ENCODE measurements around the gene MAFB. TPM values are rescaled to one million over a fixed set of nuclear protein-coding genes. Genes with fewer than 3 reads are reported as not detected.

The MAFB gene
- total RNA-seq, 2 experiments from 2014 or later: not detected

DNA sequence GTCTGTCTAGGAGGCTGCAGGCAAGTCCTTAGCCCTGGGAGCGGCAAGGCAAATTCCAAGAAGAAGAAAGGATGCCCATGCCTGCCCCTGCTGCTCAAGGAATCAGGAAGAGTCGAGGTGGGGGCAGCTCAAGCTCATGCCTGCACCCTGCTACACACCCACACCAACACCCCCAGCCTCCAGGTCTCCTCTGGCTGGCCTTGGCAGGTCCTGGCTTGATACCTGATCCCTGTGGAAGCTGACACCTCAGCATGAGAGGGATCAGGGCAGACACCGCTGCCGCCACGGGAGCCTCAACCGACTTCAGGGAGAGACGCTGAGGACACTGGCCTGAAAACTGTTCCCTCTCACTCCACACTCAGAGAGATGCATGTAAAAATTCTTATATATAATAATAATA is 35.5 kb upstream of the MAFB start:
- POLR2A ChIA-PET: interaction anchor here (0.5 to 1.4 kb wide), 2 partner anchors 10 to 18 kb away, joined by 3 to 4 read pairs; no protein-coding TSS in a partner anchor
- H3K79me2 ChIP-seq (ENCODE audit: insufficient read depth, low read depth, low read length): no peaks in the 10 kb centered on the region
- CTCF ChIA-PET (ENCODE audit: unreplicated experiment): no interaction called here
- intact Hi-C loops (cut with micrococcal nuclease; ENCODE audit: unreplicated experiment): no loop called here
- H4K20me1 ChIP-seq (ENCODE audit: insufficient read depth, low read length): no peaks in the 10 kb centered on the region
- H2AFZ ChIP-seq (ENCODE audit: low read length): no peak overlapping the region
- TF ChIP-seq EZH2phosphoT487 (IDR thresholded peaks at IDR 0.05; ENCODE audit: borderline replicate concordance, low read depth, low read length): no peak
- TF ChIP-seq, protein P1, sequence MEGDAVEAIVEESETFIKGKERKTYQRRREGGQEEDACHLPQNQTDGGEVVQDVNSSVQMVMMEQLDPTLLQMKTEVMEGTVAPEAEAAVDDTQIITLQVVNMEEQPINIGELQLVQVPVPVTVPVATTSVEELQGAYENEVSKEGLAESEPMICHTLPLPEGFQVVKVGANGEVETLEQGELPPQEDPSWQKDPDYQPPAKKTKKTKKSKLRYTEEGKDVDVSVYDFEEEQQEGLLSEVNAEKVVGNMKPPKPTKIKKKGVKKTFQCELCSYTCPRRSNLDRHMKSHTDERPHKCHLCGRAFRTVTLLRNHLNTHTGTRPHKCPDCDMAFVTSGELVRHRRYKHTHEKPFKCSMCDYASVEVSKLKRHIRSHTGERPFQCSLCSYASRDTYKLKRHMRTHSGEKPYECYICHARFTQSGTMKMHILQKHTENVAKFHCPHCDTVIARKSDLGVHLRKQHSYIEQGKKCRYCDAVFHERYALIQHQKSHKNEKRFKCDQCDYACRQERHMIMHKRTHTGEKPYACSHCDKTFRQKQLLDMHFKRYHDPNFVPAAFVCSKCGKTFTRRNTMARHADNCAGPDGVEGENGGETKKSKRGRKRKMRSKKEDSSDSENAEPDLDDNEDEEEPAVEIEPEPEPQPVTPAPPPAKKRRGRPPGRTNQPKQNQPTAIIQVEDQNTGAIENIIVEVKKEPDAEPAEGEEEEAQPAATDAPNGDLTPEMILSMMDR (conservative IDR thresholded peaks at IDR 0.05; ENCODE audit: low read length): no peak
- H3K4me2 ChIP-seq (ENCODE audit: low read length): no peak overlapping the region
- no TSS peak for BruUV-seq (replicated peaks)
- H3K9me2 ChIP-seq (ENCODE audit: insufficient read depth, low read length): no peaks in the 10 kb centered on the region
- no peak for DNase-seq (ENCODE audit: low spot score)
- no peaks in the 10 kb centered on the region for H3K36me3 ChIP-seq (ENCODE audit: insufficient read depth, low read length)
- H3K9me3 ChIP-seq (ENCODE audit: low read length): peaks cover 10% of the 10 kb centered on the region; the same call in 1 of the 2 replicates
- H3K4me1 ChIP-seq (ENCODE audit: insufficient read depth, low read length, poor library complexity, severe bottlenecking): peaks cover 8% of the 10 kb centered on the region
- H3K27ac ChIP-seq (ENCODE audit: low read depth, low read length, poor library complexity, severe bottlenecking): no peak overlapping the region
- no peak overlapping the region for H3K4me3 ChIP-seq (ENCODE audit: low read depth, low read length, poor library complexity, severe bottlenecking)

GRCh38 chr20:40720826-40721225 is 31.8 kb upstream of the MAFB start:
- Histone ChIP-seq H3K9me3 (ENCODE audit: low read length) (no peaks in the 10 kb centered on the region), H3K9me2 (ENCODE audit: insufficient read depth, low read length) (no peaks in the 10 kb centered on the region), H3K4me3 (ENCODE audit: low read depth, low read length, poor library complexity, severe bottlenecking) (no peak overlapping the region), H2AFZ (ENCODE audit: low read length) (no peak overlapping the region; the same call in 1 of the 2 replicates), H3K4me2 (ENCODE audit: low read length) (no peak overlapping the region), H3K36me3 (ENCODE audit: insufficient read depth, low read length) (no peaks in the 10 kb centered on the region), H3K79me2 (ENCODE audit: insufficient read depth, low read depth, low read length) (no peaks in the 10 kb centered on the region), H3K27ac (ENCODE audit: low read depth, low read length, poor library complexity, severe bottlenecking) (no peak overlapping the region), H4K20me1 (ENCODE audit: insufficient read depth, low read length) (no peaks in the 10 kb centered on the region), H3K4me1 (ENCODE audit: insufficient read depth, low read length, poor library complexity, severe bottlenecking) (peaks cover 15% of the 10 kb centered on the region)
- no peak for TF ChIP-seq EZH2phosphoT487 (IDR thresholded peaks at IDR 0.05; ENCODE audit: borderline replicate concordance, low read depth, low read length)
- TF ChIP-seq, protein P1 (conservative IDR thresholded peaks at IDR 0.05; ENCODE audit: low read length): no peak
- DNase-seq (ENCODE audit: low spot score): no peak
- BruUV-seq (replicated peaks): no TSS peak
- POLR2A ChIA-PET: interaction anchor here (0.7 to 1.0 kb wide), 2 partner anchors 11 to 1681 kb away, joined by 3 to 5 read pairs; no protein-coding TSS in a partner anchor
- CTCF ChIA-PET (ENCODE audit: unreplicated experiment): interaction anchor here (1.0 kb wide), 1 partner anchor 19 kb away, joined by 3 read pairs; no protein-coding TSS in a partner anchor
- intact Hi-C loops (cut with micrococcal nuclease; ENCODE audit: unreplicated experiment): no loop called here

GRCh38 chr20:40720099-40720498 is 31.1 kb upstream of the MAFB start:
- Histone ChIP-seq H3K9me3 (ENCODE audit: low read length) (no peaks in the 10 kb centered on the region), H4K20me1 (ENCODE audit: insufficient read depth, low read length) (no peaks in the 10 kb centered on the region), H3K4me3 (ENCODE audit: low read depth, low read length, poor library complexity, severe bottlenecking) (no peak overlapping the region), H3K36me3 (ENCODE audit: insufficient read depth, low read length) (no peaks in the 10 kb centered on the region), H3K9me2 (ENCODE audit: insufficient read depth, low read length) (no peaks in the 10 kb centered on the region), H2AFZ (ENCODE audit: low read length) (no peak overlapping the region), H3K4me2 (ENCODE audit: low read length) (no peak overlapping the region), H3K27ac (ENCODE audit: low read depth, low read length, poor library complexity, severe bottlenecking) (no peak overlapping the region), H3K79me2 (ENCODE audit: insufficient read depth, low read depth, low read length) (no peaks in the 10 kb centered on the region), H3K4me1 (ENCODE audit: insufficient read depth, low read length, poor library complexity, severe bottlenecking) (peaks cover 15% of the 10 kb centered on the region)
- BruUV-seq (replicated peaks): no TSS peak
- intact Hi-C loops (cut with micrococcal nuclease; ENCODE audit: unreplicated experiment): no loop called here
- no peak for DNase-seq (ENCODE audit: low spot score)
- POLR2A ChIA-PET: interaction anchor here (1.9 kb wide), 1 partner anchor 24 kb away, joined by 5 read pairs; no protein-coding TSS in a partner anchor
- CTCF ChIA-PET (ENCODE audit: unreplicated experiment): no interaction called here
- TF ChIP-seq EZH2phosphoT487 (IDR thresholded peaks at IDR 0.05; ENCODE audit: borderline replicate concordance, low read depth, low read length): no peak
- TF ChIP-seq, protein P1 (conservative IDR thresholded peaks at IDR 0.05; ENCODE audit: low read length): no peak
